Measurements from ENCODE around the gene PCSK9.

GRCh38 chr1:55069280-55069679 lies 29.9 kb downstream of the PCSK9 start:
- TF ChIP-seq, protein P1, sequence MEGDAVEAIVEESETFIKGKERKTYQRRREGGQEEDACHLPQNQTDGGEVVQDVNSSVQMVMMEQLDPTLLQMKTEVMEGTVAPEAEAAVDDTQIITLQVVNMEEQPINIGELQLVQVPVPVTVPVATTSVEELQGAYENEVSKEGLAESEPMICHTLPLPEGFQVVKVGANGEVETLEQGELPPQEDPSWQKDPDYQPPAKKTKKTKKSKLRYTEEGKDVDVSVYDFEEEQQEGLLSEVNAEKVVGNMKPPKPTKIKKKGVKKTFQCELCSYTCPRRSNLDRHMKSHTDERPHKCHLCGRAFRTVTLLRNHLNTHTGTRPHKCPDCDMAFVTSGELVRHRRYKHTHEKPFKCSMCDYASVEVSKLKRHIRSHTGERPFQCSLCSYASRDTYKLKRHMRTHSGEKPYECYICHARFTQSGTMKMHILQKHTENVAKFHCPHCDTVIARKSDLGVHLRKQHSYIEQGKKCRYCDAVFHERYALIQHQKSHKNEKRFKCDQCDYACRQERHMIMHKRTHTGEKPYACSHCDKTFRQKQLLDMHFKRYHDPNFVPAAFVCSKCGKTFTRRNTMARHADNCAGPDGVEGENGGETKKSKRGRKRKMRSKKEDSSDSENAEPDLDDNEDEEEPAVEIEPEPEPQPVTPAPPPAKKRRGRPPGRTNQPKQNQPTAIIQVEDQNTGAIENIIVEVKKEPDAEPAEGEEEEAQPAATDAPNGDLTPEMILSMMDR (conservative IDR thresholded peaks at IDR 0.05; ENCODE audit: low read depth in 2 of 2): no peak
- TF ChIP-seq POLR2AphosphoS5 (IDR thresholded peaks at IDR 0.05; ENCODE audit: low read depth): no peak
